ENCODE results near the gene LRP1B.
"Not testable (repeated sequence)": the region's sequence is repeated elsewhere in the genome, so short reads cannot be mapped to it uniquely, and the experiment has no call there.

LRP1B gene

DNA sequence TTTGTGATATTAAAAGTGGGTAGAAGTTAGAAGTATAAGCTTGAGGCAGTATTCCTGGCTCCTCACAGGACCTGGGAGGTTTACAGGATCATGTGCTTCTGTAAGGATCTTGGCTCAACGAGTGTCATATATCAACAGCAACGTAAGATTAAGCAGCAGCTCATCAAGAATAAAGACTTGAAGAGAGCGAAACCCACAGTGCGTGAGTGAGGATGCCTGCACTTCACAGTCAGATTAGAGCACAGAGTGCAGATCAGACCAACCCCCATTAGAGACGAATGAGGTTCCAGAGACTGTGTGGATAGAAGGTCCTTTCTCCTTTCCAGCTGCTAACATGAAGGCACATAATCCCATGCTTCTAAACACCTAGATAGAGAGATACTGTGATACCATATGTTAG is 1693.9 kb downstream of the LRP1B start:
- DNase-seq (ENCODE audit: low spot score): no peak

GRCh38 chr2:140427033-140427432 is 1703.8 kb downstream of the LRP1B start:
- not testable (repeated sequence) for DNase-seq (ENCODE audit: low spot score)

- DNase-seq (ENCODE audit: low spot score): no peak
These were observed 1706.3 kb downstream of the LRP1B start for GRCh38 chr2:140424471-140424870.

DNA sequence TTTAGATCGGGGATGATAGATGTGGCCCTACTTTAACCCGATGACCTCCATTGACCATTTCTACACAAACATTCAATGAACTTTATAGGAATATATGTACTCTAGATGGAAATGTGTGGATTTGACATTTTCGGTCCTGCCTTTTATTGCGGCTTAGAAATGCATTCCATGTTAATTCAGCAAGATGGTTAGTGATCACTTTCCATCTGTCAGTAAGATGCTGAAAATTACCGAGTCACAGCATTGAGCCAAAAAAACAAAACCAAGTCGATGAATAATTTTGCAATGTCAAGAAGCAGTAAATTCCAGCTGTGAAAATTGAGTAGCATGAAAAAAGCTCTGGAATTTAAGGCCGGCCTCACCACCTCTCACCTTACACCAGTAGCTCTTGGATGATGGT is 1708.1 kb downstream of the LRP1B start:
- DNase-seq (ENCODE audit: low spot score): no peak

DNA sequence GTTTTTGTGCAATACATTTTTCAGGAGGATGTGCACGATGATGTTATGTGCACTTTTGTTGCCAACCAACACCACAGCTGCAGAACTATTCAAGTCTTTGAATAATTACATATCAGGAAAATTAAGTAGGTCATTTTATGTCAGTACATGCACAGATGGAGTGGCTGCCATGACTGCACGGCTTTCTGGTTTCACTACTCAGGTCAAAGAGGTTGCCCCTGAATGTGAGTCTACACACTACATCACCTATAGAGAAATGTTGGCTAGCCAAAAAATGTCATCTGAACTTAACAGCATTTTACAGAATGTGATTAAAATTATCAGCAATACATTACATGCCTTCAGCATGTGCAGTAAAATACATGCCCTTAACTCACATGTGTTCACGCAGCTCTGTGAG is 1713.3 kb downstream of the LRP1B start:
- DNase-seq (ENCODE audit: low spot score): no peak

- DNase-seq (ENCODE audit: low spot score): no peak
These were observed 1714.2 kb downstream of the LRP1B start for GRCh38 chr2:140416577-140416976.

GRCh38 chr2:140415035-140415434 is 1715.8 kb downstream of the LRP1B start:
- not testable (repeated sequence) for DNase-seq (ENCODE audit: low spot score)

- no peak for DNase-seq (ENCODE audit: low spot score)
These were observed 1720.1 kb downstream of the LRP1B start for GRCh38 chr2:140410695-140411094.

DNA sequence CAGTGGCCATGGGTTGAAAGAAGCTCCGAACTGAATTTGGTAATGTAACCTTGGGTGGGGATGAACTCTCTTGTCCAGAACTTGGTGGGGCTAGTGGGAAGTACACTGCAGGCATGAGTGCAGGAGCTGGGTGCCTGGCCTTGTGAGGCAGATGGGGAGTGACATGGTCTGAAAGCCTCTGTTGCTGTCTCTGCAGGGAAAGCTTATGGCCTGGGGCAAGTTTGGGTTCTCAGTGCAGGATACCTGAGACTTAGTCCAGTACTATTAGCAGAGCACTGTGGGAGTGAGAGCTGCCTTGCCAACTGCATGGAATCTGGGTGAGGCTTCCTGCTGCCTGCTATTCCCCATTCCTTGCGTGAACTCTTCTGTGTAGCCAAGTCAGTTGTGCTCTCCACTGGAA is 1729.8 kb downstream of the LRP1B start:
- DNase-seq (ENCODE audit: low spot score): no peak

DNA sequence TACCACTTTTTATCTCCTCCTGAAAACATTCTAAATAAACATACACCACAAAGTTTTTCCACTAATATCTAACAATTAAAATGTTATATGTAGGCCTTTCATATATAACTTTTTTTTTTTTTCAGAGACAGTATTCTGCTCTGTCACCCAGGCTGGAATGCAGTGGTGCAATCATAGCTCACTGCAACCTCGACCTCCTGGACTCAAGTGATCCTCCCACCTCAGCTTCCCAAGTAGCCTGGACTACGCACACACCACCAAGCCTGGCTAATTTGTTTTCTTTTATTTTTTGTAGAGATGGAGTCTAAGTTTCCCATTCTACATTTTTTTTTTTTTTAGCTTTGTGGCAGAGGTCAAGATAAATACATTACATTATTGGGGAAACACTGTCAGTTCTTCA is 1738.0 kb downstream of the LRP1B start:
- DNase-seq (ENCODE audit: low spot score): no peak

- no peak for DNase-seq (ENCODE audit: low spot score)
These were observed 1745.9 kb downstream of the LRP1B start for GRCh38 chr2:140384946-140385345.

DNA sequence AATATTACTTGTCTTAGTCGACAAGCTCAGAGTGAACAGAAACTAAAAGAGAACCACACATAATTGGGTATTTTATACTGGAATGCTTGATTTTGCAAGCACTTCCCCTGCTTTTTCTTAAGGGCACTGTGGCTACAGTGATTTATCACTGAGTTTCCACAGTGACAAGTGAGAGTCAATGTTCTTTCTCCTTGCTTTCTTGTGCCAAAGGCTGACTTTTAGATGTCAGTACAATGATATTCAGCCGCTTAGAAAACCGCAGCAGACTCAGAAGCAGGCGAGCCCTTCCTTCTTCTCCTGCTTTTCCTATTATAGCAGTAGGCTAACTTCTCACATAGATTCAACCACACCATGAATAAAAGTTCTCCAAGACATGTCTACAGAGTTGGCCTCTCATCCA is 1747.0 kb downstream of the LRP1B start:
- DNase-seq (ENCODE audit: low spot score): no peak

- DNase-seq (ENCODE audit: low spot score): no peak
These were observed 1754.1 kb downstream of the LRP1B start for GRCh38 chr2:140376686-140377085.

GRCh38 chr2:140363131-140363530 is 1767.7 kb downstream of the LRP1B start:
- DNase-seq (ENCODE audit: low spot score): no peak

DNA sequence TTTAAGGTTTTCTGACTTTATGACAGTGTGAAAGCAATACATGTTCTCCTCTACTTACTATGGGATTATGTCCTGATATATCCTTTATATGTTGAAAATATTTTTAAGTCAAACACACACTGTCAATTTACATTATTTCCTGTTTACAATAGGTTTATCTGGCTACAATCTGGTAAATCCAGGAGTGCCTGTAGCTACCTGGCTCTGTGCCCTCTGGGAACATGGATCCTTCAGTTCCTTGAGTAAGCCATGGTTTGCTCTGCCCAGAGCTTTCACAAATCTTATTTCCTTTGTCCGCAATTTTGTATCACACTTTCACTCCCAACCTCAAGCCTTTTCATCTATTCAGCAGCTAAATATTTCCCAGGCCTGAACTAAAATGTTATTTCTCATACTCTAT is 1768.5 kb downstream of the LRP1B start:
- DNase-seq (ENCODE audit: low spot score): no peak

DNA sequence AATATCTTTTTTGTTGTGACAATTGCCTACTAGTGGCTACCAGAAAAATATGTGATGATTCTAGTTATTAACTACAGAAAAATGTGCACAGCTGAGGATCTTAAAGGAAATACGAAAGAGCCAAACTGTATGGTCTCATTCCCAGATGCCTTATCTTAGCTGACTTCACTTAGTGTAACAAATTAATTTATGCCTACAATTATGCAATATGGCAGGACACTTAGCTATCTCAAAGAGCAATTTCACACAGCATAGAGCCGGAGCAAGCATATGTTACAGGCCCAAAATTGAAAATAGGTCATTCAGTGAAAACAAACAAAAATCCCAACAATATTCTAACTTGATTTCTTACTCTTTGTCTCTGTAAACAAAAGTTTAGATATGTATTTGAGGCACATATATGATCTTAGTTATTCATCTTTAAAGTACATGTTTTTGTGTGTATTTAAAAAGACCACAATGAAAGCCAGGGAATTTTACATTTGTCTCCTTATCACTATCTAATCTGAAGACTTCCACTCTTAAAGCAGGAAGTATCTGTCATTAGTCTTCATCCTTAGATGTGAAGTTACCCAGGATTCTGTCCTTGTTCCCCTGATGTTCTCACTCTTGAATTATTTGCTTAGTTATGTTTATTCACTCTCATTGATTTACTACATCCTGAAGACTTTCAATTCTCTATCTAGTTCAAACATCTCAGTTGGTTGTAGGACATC is 1771.6 kb downstream of the LRP1B start:
- no peak for DNase-seq (ENCODE audit: low spot score)

GRCh38 chr2:140356697-140357096 is 1774.1 kb downstream of the LRP1B start:
- DNase-seq (ENCODE audit: low spot score): no peak

GRCh38 chr2:140355511-140356090 is 1775.2 kb downstream of the LRP1B start:
- DNase-seq (ENCODE audit: low spot score): no peak

DNA sequence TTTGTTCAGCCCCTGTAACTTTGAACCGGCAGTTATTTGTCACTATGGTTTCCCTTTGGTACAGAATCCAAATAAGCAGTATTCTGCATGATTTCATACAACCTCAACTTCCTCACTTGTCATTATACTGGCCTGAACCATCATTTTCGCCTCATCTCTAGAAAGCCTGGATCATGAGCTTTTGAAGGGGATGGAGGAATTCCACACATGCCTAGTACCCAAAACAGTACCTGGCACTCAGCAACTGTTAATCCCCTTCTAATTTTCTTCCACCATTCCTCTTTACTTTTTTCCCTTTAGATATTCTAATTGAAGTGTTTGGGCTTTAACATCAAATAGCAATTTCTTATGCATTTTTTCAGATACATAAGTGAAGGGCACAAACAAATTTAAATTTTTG is 1776.3 kb downstream of the LRP1B start:
- no peak for DNase-seq (ENCODE audit: low spot score)

GRCh38 chr2:140353541-140353940 is 1777.3 kb downstream of the LRP1B start:
- no peak for DNase-seq (ENCODE audit: low spot score)

GRCh38 chr2:140351692-140352091 is 1779.1 kb downstream of the LRP1B start:
- no peak for DNase-seq (ENCODE audit: low spot score)

- DNase-seq (ENCODE audit: low spot score): no peak
These were observed 1781.1 kb downstream of the LRP1B start for GRCh38 chr2:140349695-140350094.

- no peak for DNase-seq (ENCODE audit: low spot score)
These were observed 1782.0 kb downstream of the LRP1B start for GRCh38 chr2:140348826-140349225.

- no peak for DNase-seq (ENCODE audit: low spot score)
These were observed 1786.0 kb downstream of the LRP1B start for GRCh38 chr2:140344838-140345237.

Measured in left forelimb (tissue), 1 donor.